ENCODE measurements around the gene KMT5C. TPM values are rescaled to one million over a fixed set of nuclear protein-coding genes. Genes with fewer than 3 reads are reported as not detected.
A peak's percentile ranks its signal among the peaks of the same experiment; 100 is the strongest.
"Not testable (repeated sequence)": the region's sequence is repeated elsewhere in the genome, so short reads cannot be mapped to it uniquely, and the experiment has no call there.

Gene KMT5C
- total RNA-seq, 1 donor from 2014 or later: 6.2 TPM

- ATAC-seq (no peak), DNase-seq (ENCODE audit: missing footprints) (no peak)
- intact Hi-C loops (cut with DNase I): no loop called here
Observed at GRCh38 chr19:55312621-55313512, 26.8 kb upstream of the KMT5C start.

GRCh38 chr19:55314396-55314795 is 25.3 kb upstream of the KMT5C start:
- no peak for DNase-seq (ENCODE audit: missing footprints)
- intact Hi-C loops (cut with DNase I): no loop called here

GRCh38 chr19:55315956-55316525 is 23.6 kb upstream of the KMT5C start:
- intact Hi-C loops (cut with DNase I): no loop called here
- DNase-seq (ENCODE audit: missing footprints): no peak
- ATAC-seq: no peak

More at GRCh38 chr19:55314396-55314795, 25.3 kb upstream of the KMT5C start:
- no peak for ATAC-seq

- ATAC-seq (no peak), DNase-seq (ENCODE audit: missing footprints) (no peak)
- intact Hi-C loops (cut with DNase I): no loop called here
Observed at GRCh38 chr19:55316646-55317045, 23.0 kb upstream of the KMT5C start.

GRCh38 chr19:55319785-55320184 is 19.9 kb upstream of the KMT5C start:
- intact Hi-C loops (cut with DNase I): no loop called here
- DNase-seq (ENCODE audit: missing footprints) (no peak), ATAC-seq (no peak)

- intact Hi-C loops (cut with DNase I): no loop called here
- ATAC-seq: no peak
- no peak for DNase-seq (ENCODE audit: missing footprints)
Observed at GRCh38 chr19:55320844-55321419, 18.7 kb upstream of the KMT5C start.

- intact Hi-C loops (cut with DNase I): no loop called here
- no peak for DNase-seq (ENCODE audit: missing footprints)
- no peak for ATAC-seq
Observed at GRCh38 chr19:55321466-55322137, 18.1 kb upstream of the KMT5C start.

- DNase-seq (ENCODE audit: missing footprints) (no peak), ATAC-seq (no peak)
- intact Hi-C loops (cut with DNase I): no loop called here
Observed at GRCh38 chr19:55322204-55322885, 17.3 kb upstream of the KMT5C start.

GRCh38 chr19:55324662-55325061 is 15.0 kb upstream of the KMT5C start:
- DNase-seq (ENCODE audit: missing footprints): no peak
- no peak for ATAC-seq
- intact Hi-C loops (cut with DNase I): no loop called here

GRCh38 chr19:55325172-55325571 is 14.5 kb upstream of the KMT5C start, which contains the start of gene TMEM150B:
Gene TMEM150B (minus strand): TSS chr19:55325341. CDS start chr19:55321036, 4,305 bp downstream.
- no peak for DNase-seq (ENCODE audit: missing footprints)
- ATAC-seq: peak; percentile 35
- intact Hi-C loops (cut with DNase I): no loop called here

GRCh38 chr19:55328774-55329318 is 10.8 kb upstream of the KMT5C start:
- intact Hi-C loops (cut with DNase I); ATAC-seq; DNase-seq (ENCODE audit: missing footprints): not testable (repeated sequence)

- DNase-seq (ENCODE audit: missing footprints); ATAC-seq; intact Hi-C loops (cut with DNase I): not testable (repeated sequence)
Observed at GRCh38 chr19:55329791-55330190, 9.9 kb upstream of the KMT5C start.

- DNase-seq (ENCODE audit: missing footprints) (no peak), ATAC-seq (no peak)
- intact Hi-C loops (cut with DNase I): no loop called here
Observed at GRCh38 chr19:55333870-55334269, 5.8 kb upstream of the KMT5C start.

GRCh38 chr19:55336101-55336500 is 3.6 kb upstream of the KMT5C start:
- no peak for ATAC-seq
- intact Hi-C loops (cut with DNase I): no loop called here
- no peak for DNase-seq (ENCODE audit: missing footprints)

GRCh38 chr19:55339889-55340783 is 460 bp downstream of the KMT5C start:
- intact Hi-C loops (cut with DNase I): loop anchor here (1.0 to 5.0 kb wide), 2 partner anchors 38 to 45 kb away; partner anchors contain the start of gene RPL28
- no peak for ATAC-seq

GRCh38 chr19:55340784-55341147 is 1.1 kb downstream of the KMT5C start:
- no peak for ATAC-seq
- no peak for DNase-seq (ENCODE audit: missing footprints)
- intact Hi-C loops (cut with DNase I): loop anchor here (5.0 kb wide), 1 partner anchor 38 kb away; no protein-coding TSS in a partner anchor

More at GRCh38 chr19:55339889-55340783, 460 bp downstream of the KMT5C start:
- DNase-seq (ENCODE audit: missing footprints): no peak

- DNase-seq (ENCODE audit: missing footprints) (peak; percentile 88), ATAC-seq (no peak)
- intact Hi-C loops (cut with DNase I): loop anchor here (5.0 kb wide), 1 partner anchor 39 kb away; no protein-coding TSS in a partner anchor
Observed at GRCh38 chr19:55341171-55341588, 1.5 kb downstream of the KMT5C start.
